HG02588 (cell line): ENCODE measurements around the gene CCDC149.

ENCODE experiments used
- ATAC-seq: cut with Tn5 transposase; IDR thresholded peaks from one replicate; pipeline ENCODE4 v1.9.1; 2021; ENCODE audit warnings: mild to moderate bottlenecking, moderate library complexity; ENCODE audit not compliant: unreplicated experiment

The CCDC149 gene

DNA sequence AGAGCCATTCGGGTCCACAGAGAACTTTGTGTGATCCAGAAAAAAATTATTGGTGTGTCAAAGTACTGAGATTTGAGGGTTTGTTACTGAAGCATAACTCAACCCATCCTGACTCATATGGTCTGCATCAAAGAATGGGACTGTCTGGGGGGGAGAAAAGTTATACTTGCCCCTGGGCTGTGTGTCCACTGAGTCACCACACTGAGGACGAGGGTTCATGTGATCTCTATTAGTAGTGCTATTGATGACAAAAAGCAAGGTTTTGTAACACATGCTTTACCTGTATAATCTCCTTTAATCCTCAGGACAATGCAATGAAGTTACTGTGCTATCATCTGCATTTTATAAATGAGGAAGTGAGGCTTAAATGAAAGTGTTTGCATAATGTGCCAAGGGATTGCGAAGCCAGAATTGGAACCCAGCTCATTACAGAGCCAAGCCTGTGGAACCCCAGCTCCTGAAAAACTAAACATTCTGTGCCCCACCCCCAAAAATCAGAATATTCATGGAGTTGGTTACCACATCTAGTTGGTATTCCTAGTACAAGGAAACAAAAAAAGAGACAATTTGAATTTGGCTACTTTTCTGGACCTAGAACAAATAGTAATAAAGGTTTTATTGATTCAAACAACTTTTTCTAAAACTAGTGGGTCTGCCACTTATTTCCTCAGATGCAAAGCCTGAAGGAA, 31.2 kb downstream of the CCDC149 start:
- ATAC-seq = no peak

DNA sequence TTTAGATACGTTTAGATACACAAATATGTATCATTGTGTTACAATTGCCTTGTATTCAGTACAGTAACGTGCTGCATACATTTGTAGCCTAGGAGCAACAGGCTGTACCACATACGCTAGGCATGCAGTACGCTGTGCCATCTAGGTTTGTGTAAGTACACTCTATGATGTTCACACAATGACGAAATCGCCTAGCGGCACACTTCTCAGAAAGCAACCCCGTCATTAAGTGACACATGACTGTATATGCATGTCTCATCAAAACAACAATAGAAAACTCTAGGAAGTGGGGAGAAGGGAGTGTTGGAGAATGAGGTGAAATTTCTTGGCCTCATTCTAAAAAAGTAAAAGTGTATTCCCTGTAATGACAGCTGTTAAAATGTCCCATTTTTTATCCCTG, 32.7 kb downstream of the CCDC149 start:
- no peak for ATAC-seq

- ATAC-seq = no peak
Measured at GRCh38 chr4:24878636-24879016, 34.2 kb downstream of the CCDC149 start.

GRCh38 chr4:24877868-24878635, 34.8 kb downstream of the CCDC149 start:
- no peak for ATAC-seq

DNA sequence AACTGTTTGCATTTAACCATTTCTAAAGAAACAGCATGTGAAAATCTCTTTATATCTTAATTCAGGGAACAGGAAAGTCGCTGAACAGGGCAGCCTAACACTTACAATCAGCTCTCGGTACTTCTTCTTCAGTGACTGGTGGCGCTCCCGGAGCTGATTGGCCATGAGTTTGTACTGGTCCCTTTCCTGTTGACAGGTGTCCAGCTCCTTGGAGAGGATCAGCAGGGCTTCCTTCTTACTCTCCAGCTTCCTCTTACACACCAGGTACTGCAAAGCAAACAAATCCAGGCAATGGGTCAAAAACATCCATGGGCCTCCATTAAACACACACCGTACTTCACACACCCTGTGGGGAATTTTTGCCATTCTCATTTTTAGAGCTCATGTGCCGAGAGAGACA, 36.4 kb downstream of the CCDC149 start:
- ATAC-seq = no peak

GRCh38 chr4:24872720-24873119, 40.1 kb downstream of the CCDC149 start:
- no peak for ATAC-seq

- ATAC-seq = no peak
Measured at GRCh38 chr4:24871210-24871609, 41.6 kb downstream of the CCDC149 start.

DNA sequence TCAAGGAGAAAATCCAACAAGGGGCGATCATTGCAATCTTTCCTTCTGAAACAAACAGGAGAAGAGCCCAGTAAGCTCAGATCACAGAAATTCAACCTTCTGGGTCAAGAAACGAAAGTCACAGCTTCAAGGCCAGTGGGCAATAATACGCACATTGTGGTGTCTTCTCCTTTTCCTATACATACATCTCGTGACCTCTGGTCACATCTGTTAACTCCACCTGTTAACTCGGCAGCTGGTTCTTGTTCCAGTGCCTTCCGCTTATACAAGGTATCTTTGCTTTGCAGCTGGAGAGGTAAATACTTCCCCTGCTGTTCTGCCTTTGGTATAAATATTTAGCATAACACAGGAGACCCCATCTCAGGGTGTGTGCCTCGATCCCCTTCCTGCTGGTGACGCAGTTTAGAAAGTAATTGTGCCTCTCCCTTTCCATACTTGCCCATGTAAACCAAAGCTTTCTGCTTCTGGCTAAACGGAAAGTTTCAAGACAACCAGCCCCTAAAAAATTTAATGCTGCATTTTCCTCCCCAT, 45.0 kb downstream of the CCDC149 start:
- no peak for ATAC-seq

DNA sequence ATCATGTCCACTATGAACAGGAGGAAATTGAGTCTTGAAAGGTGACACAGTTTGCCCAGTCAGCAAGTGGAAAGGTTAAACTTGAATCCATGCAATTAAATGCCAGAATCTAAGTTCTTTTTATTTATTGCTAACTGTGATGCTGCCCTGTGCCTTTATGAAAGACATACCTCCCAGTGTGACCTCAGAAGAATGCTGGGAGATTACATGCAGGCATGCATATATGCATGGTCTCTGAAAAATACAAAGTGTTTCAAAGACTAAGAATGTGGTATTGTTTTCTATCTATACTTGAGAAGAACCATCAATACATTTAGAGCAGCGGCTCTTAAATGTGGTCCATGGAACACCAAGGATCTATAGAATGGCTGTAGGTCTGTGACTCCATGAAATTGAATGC, 45.6 kb downstream of the CCDC149 start:
- no peak for ATAC-seq

DNA sequence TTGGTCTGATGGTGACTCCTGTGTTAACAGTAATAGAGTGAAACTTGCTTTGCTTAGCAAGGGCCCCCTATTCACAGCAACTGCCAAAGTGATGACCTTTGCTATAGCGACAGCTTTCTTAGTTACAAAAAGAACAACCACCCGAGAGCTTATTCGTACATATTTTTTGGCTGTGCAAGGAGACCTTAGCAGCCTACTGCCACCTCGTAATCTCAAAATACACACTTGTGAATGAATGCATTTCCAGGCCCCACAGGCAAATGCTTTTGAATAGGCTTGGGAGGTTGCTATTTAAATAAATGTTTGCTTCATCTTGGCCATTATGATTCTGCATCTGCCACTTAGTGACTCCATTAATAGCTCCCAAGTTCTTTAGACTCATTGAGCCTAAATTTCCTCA, 47.4 kb downstream of the CCDC149 start:
- no peak for ATAC-seq

GRCh38 chr4:24863799-24864198, 49.0 kb downstream of the CCDC149 start:
- ATAC-seq = no peak

GRCh38 chr4:24862073-24862751, 50.6 kb downstream of the CCDC149 start:
- ATAC-seq = no peak

DNA sequence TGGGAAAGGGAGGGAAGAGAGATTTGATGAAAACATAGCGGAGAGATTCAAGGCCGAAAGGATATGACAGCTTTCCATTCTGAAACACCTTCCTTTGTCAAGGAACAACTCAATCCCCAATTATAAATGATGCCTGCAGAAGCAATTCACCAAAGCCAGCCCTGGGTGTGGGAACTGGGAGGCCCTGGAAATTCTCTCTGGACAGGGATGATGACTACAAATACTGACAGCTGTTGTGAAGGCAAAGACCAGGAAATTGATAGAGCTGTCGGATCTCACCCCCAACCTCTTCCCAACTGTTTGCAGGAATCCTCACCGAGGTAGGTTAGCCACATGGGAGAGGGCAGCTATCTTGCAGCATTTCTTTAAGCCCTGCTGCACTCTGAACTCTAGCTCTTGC, 54.3 kb downstream of the CCDC149 start:
- ATAC-seq = no peak

DNA sequence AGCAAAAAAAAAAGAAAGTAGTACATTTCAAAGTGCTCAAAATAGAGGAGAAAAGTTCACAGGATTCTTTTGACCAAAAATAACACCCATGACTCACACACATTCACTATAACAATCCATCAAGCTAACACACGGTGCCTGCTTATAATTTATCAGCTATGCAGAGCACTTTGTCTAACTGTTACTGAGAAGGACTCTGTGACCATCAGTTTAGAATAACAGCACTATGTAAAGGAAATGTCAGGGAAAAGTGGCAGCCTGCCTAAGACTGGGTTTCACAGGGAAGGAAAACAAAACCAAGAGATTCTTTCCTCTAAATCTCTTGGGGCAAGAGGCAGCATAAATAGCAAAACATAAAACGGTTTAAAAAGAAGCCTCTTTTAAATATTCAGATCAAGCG, 54.8 kb downstream of the CCDC149 start:
- no peak for ATAC-seq

GRCh38 chr4:24856586-24856985, 56.3 kb downstream of the CCDC149 start:
- ATAC-seq = peak; percentile 88

DNA sequence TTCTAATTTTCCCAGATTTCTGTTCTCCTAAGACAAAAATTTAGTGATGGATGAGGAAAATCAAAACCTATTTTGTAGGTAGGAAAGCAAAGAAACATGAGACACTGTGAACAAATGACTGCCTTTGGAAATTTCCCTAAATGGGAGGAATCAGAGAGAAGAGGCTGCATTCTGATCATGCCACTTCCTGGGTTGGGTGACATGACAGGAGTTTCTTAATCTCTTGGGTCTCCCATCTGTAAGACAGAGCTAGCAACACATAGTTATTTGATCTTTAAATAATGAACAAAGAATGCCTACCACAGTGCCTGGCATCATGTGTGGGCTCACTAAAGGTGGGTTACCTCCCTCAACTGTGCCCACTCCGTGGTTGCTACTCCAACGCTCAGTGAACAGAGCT, 57.1 kb downstream of the CCDC149 start:
- no peak for ATAC-seq

- ATAC-seq = no peak
Measured at GRCh38 chr4:24853142-24853541, 59.7 kb downstream of the CCDC149 start.

DNA sequence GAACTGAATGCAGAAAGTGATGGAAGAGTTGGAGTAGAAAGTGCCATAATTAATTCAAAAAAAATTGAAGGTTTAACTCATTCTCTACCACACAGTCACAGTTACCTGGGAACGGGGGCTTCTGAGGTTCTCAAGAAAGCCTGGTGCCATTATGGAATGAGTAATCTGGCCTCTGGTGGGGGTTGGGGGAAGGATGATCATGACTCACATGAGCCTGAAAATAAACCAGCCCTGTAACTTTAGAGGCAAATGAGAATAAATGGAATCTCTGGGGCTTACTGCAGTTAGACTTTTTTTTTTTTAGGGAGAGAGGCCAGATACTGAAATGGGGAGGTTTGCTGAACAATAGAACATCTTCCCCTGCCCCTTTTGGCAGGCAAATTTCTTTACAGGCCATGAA, 62.2 kb downstream of the CCDC149 start:
- ATAC-seq = no peak

DNA sequence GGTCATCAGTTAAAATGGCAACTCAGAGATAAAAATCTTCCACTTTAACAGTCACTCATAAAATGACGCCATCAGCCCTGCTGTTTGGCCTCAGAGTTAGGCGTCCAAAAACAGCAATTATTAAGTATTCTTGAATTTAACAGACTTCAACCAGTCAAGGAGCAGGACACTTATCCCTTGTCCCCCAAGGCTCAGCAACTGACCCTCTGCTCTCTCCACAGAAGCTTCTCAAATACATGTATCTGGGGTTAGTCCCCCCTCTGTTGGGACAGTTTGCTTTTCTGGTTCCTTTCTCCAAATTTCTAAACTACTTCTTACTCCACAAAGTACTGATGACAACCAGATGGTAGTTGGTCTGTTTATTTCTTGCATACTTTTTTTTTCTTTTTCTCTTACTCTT, 63.1 kb downstream of the CCDC149 start:
- ATAC-seq = no peak

DNA sequence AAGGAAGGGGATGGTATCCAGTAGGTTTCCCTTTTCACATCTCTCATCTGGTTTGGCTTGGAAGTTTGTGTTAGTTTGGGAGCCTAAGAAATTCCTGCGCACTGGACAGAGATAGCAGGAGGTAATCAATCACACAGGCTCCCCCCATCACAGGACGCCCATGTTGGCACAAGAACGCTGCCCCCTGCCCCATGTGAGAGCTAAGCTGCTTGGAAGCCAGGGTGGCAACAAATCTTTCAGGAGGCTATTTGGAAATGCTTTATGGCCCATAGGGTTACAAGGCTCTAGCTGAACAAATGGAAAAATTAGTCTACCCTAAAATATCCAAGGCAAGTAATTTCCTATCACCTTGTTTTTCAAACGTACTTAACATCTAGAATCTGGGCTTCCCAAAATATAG, 63.5 kb downstream of the CCDC149 start:
- no peak for ATAC-seq

GRCh38 chr4:24846716-24847115, 66.1 kb downstream of the CCDC149 start:
- no peak for ATAC-seq

DNA sequence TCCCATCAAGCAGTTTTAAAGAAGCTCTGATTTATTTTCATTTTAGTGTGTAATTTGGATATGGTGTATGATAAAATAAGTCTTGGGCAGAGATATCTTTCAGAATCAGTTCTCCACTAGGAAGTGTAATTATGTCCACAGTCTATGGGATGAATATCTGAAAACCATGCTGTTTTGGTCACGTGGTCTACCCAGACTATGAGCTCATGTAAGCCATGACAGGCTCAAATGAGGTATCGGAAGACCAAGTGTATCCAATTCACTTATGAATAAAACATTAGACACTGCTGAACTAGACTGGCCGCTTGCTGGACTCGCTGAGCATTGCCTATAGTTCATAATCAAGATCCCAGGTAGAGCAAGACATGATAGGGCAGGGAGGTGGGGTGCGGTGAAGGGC, 66.9 kb downstream of the CCDC149 start:
- ATAC-seq = no peak
